ENCODE measurements around the gene PFDN6.

PFDN6 gene

DNA sequence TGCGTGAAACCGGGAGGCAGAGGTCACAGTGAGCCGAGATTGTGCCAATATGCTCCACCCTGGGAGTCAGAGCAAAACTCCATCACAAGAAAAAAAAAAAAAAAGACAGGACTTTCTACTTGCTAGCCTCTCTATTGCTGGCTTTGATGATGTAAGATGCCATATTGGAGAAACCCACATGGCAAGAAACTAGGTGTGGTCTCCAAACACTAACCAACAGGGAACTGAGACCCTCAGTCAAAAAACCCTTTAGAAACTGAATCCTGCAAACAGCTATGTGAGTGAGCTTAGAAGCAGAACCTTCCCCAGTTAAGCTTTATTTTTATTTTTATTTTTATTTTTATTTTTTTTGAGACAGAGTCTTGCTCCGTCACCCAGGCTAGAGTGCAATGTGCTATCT, 46.5 kb downstream of the PFDN6 start:
- H3K9me3 ChIP-seq = no peaks in the 10 kb centered on the region
- no peaks in the 10 kb centered on the region for H3K36me3 ChIP-seq
- no peak for TF ChIP-seq CTCF (IDR thresholded peaks at IDR 0.05; ENCODE audit: low read depth, low read length)
- H3K27me3 ChIP-seq = no peaks in the 10 kb centered on the region
- H3K4me1 ChIP-seq = no peaks in the 10 kb centered on the region
- no peak overlapping the region for H3K4me3 ChIP-seq (ENCODE audit: low read depth, low read length)
- no peak for DNase-seq

- no peak for DNase-seq
- TF ChIP-seq CTCF (IDR thresholded peaks at IDR 0.05; ENCODE audit: low read depth, low read length) = no peak
- H3K4me1 ChIP-seq = no peaks in the 10 kb centered on the region
Measured at GRCh38 chr6:33336495-33336894, 47.1 kb downstream of the PFDN6 start.

GRCh38 chr6:33339193-33339592, 49.8 kb downstream of the PFDN6 start:
- Histone ChIP-seq H3K36me3 (no peaks in the 10 kb centered on the region), H3K4me3 (ENCODE audit: low read depth, low read length) (no peak overlapping the region), H3K9me3 (no peaks in the 10 kb centered on the region), H3K4me1 (no peaks in the 10 kb centered on the region), H3K27me3 (no peaks in the 10 kb centered on the region)
- no peak for DNase-seq
- TF ChIP-seq CTCF (IDR thresholded peaks at IDR 0.05; ENCODE audit: low read depth, low read length) = no peak

More at GRCh38 chr6:33336495-33336894, 47.1 kb downstream of the PFDN6 start:
- no peaks in the 10 kb centered on the region for H3K27me3 ChIP-seq
- H3K4me3 ChIP-seq (ENCODE audit: low read depth, low read length) = no peak overlapping the region
- no peaks in the 10 kb centered on the region for H3K9me3 ChIP-seq
- no peaks in the 10 kb centered on the region for H3K36me3 ChIP-seq
